IPS-18a (cell line): ENCODE data around the gene MICAL2.

Experiments
- H3K27ac ChIP-seq: one replicate; pipeline ENCODE4 v1.5.1; 2013; ENCODE audit warnings: low read length
- H3K27me3 ChIP-seq: one replicate; pipeline ENCODE4 v1.6.1; 2013; ENCODE audit warnings: mild to moderate bottlenecking, low read length; ENCODE audit not compliant: control insufficient read depth, insufficient read depth
- H3K36me3 ChIP-seq: one replicate; pipeline ENCODE4 v1.6.1; 2013; ENCODE audit warnings: low read depth, low read length; ENCODE audit not compliant: control insufficient read depth
- H3K4me1 ChIP-seq: one replicate; pipeline ENCODE4 v1.6.1; 2013; ENCODE audit warnings: low read depth, low read length; ENCODE audit not compliant: control insufficient read depth
- H3K4me3 ChIP-seq: one replicate; pipeline ENCODE4 v1.5.1; 2013; ENCODE audit warnings: low read length
- H3K9ac ChIP-seq: one replicate; pipeline ENCODE4 v1.6.1; 2013; ENCODE audit warnings: mild to moderate bottlenecking, low read length, moderate library complexity
- H3K9me3 ChIP-seq: one replicate; pipeline ENCODE4 v1.6.1; 2013; ENCODE audit warnings: low read depth, low read length; ENCODE audit not compliant: control insufficient read depth

MICAL2 gene

DNA sequence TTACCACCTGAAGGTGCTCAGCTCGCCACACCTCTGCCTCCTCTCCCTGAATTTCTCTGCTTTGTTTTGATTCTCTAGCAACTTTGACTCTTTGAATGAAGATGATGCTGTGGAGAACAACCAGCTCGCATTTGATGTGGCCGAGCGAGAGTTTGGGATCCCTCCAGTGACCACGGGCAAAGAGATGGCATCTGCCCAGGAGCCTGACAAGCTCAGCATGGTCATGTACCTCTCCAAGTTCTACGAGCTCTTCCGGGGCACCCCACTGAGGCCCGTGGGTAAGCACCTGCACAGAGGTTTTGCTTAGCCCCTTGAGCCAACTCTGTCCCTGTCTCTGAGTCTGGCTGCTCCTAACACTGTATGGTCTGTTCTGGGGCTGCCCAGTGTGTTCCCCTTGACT is 115.7 kb downstream of the MICAL2 start:
- Histone ChIP-seq H3K4me1 (no peaks in the 10 kb centered on the region), H3K4me3 (no peak overlapping the region), H3K27me3 (no peaks in the 10 kb centered on the region), H3K36me3 (no peaks in the 10 kb centered on the region), H3K27ac (no peak overlapping the region), H3K9me3 (no peaks in the 10 kb centered on the region), H3K9ac (no peak overlapping the region)

DNA sequence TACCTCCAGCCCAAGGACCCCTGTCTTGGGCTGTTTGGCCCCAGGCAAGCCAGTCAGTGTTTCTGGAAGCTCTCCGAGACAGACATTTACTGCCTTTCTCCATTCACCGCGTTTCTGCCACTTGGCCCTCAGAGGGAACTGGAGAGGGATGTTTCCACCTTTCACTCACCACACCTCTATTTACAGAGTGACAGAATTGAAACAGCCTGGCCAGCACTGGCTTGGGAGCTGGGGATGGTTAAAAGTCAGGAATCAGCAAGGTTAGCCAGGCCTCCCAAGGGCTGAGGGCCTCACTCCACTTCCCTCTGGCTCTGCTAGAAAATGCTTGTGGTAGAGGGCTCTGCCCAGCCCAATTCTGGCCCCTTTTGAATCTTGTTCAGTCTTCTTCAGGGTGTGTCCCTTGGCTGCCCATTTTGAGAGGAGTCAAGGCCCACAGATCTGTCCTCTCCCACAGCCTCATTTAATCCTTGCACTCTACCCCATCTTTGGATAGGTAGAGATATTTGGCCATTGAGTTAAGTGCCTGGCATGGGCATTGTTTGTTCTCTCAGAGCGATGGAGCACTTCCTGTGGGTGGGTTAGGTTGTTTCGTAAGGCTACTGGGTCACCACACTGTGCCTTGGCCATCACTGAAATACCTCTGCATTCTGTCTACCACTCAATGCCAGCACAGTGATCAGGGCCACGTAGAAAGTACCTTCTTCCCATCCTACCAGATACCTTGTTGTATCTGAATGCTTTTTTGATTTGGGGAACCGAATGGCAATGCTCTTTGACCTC is 119.2 kb downstream of the MICAL2 start:
- H3K27me3 ChIP-seq, result no peaks in the 10 kb centered on the region
- H3K4me3 ChIP-seq, result no peak overlapping the region
- H3K9me3 ChIP-seq, result no peaks in the 10 kb centered on the region
- H3K4me1 ChIP-seq, result no peaks in the 10 kb centered on the region
- H3K9ac ChIP-seq, result no peak overlapping the region
- H3K27ac ChIP-seq, result no peak overlapping the region
- H3K36me3 ChIP-seq, result no peaks in the 10 kb centered on the region

DNA sequence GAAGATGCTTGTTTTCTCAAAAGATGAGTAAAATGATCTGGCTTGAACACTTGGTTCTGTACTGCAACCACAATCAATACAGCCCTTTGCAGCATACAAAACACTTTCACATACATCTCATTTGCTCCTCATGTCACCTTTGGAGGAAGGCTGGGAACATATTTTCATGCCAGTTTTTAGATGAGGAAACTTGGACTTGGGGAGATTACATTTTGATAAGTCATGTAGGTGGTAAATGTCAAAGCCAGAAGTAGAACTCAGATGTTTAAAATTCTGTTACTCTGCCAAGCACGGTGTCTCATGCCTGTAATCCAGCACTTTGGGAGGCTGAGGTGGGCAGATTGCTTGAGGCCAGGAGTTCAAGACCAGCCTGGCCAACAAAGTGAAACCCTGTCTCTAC is 121.8 kb downstream of the MICAL2 start:
- Histone ChIP-seq H3K27me3 (no peaks in the 10 kb centered on the region), H3K9ac (no peak overlapping the region), H3K36me3 (no peaks in the 10 kb centered on the region), H3K4me1 (no peaks in the 10 kb centered on the region), H3K27ac (no peak overlapping the region), H3K4me3 (no peak overlapping the region), H3K9me3 (no peaks in the 10 kb centered on the region)

DNA sequence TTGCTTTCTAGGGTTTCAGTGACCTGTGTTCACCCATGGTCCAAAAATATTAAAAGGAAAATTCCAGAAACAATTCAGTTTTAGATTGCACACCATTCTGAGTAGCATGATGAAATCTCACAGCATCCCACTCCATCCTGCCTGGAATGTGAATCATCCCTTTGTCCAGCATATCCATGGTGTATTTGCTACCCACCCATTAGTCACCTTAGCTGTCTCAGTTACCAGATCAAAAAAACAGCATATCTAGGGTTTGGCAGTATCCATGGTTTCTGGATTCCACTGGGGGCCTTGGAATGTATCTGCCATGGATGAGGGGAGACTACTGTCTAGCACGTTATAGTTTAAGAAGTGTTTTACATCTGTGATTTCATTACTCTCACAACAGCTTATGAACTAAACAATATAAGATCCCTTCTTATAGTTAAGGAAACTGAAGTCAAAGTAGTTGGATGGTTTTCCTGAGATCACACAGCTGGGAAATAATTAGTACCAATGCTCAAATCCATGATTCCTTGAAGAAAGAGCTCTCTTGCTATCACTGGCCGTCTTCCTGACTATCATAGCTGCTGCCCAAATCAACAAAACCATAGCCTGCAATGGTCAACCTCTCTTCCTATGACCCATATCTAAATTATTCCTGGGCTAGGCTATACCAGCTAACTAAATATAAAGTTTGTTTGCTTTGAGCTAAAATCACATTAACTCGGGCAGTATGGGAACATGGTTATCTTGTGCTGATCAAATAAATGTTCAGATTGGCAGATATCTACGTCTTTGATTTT is 122.6 kb downstream of the MICAL2 start:
- Histone ChIP-seq H3K27me3 (no peaks in the 10 kb centered on the region), H3K36me3 (no peaks in the 10 kb centered on the region), H3K27ac (no peak overlapping the region), H3K4me1 (no peaks in the 10 kb centered on the region), H3K9ac (no peak overlapping the region), H3K9me3 (no peaks in the 10 kb centered on the region), H3K4me3 (no peak overlapping the region)

DNA sequence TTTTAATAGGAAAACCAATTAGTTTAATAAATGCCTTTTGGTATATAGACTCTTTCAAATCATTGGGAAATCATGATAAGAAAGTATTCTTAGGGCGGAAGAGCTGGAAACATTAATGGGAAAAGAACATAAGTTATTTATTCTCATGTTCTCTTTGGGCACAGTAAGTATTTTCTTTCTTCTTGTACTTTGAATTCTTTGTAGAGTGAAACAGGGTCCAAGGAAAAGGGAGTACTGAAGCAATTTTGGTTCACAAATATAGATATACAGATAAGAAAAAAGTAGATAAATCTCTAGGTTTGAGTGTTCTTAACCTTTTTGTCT is 123.2 kb downstream of the MICAL2 start:
- Histone ChIP-seq H3K27me3 (no peaks in the 10 kb centered on the region), H3K9me3 (no peaks in the 10 kb centered on the region), H3K9ac (no peak overlapping the region), H3K36me3 (no peaks in the 10 kb centered on the region), H3K4me3 (no peak overlapping the region), H3K4me1 (no peaks in the 10 kb centered on the region), H3K27ac (no peak overlapping the region)

DNA sequence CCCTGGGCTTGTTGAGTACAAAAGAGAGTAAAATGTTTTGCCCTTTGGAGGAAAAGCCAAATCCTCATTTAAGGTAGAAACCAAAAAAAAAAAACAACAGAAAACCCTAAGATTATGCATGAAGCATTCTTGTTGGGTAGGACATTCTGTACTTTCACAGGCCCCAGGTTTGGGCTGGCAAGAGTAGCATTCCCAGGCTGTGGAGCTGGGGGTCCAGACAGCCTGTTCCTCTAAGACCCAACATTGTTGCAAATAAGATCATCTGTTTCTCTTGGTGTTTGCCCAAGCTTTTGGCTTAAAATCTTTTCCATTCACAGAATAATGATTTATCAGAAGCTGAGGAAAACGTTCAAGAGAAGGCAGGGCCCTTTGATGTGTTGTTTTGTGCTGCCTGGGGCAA is 123.8 kb downstream of the MICAL2 start:
- Histone ChIP-seq H3K27ac (no peak overlapping the region), H3K9ac (no peak overlapping the region), H3K9me3 (no peaks in the 10 kb centered on the region), H3K4me3 (no peak overlapping the region), H3K36me3 (no peaks in the 10 kb centered on the region), H3K27me3 (no peaks in the 10 kb centered on the region), H3K4me1 (no peaks in the 10 kb centered on the region)

DNA sequence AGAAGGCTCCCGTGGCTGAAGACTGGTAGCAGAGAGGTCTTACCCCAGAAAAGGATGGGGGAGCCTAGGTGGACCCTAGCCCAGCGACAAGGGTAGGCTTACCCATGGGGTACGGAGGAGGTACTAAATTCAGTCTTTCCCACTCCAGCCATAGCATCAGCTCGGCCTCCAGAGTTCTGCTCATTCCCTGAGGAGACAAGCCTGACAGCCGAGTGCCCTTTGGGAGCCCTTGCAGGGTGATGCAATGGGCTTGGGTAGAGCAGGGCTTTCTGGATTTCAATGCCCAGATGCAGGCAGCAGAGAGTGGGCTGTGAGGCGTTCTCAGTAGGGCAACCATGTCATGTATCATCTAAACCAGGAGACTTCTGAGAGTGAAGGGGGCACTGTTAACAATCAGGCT is 124.7 kb downstream of the MICAL2 start:
- Histone ChIP-seq H3K9me3 (no peaks in the 10 kb centered on the region), H3K36me3 (no peaks in the 10 kb centered on the region), H3K9ac (no peak overlapping the region), H3K4me1 (no peaks in the 10 kb centered on the region), H3K27ac (no peak overlapping the region), H3K27me3 (no peaks in the 10 kb centered on the region), H3K4me3 (no peak overlapping the region)

DNA sequence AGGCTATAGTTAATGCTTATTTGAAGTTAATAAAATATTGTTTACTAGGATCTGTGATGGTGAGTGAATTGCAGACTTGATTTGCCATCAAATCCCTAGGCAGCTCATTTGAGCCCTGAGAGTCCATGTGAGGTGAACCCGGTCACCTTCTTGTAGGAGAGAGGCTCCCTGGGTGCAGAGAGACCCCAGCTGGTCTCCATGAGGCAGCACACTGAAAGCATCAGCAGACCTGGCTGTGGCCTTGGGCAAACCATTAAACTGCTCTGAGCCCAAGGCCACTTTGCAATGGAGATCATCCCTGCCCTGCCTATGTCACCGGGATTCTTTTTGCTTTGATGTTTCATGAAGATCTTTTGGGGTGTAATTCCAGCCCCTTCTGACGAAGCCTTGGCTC is 125.2 kb downstream of the MICAL2 start:
- no peaks in the 10 kb centered on the region for H3K27me3 ChIP-seq
- H3K4me3 ChIP-seq, result no peak overlapping the region
- no peak overlapping the region for H3K9ac ChIP-seq
- no peaks in the 10 kb centered on the region for H3K9me3 ChIP-seq
- no peaks in the 10 kb centered on the region for H3K4me1 ChIP-seq
- H3K27ac ChIP-seq, result no peak overlapping the region
- H3K36me3 ChIP-seq, result no peaks in the 10 kb centered on the region

DNA sequence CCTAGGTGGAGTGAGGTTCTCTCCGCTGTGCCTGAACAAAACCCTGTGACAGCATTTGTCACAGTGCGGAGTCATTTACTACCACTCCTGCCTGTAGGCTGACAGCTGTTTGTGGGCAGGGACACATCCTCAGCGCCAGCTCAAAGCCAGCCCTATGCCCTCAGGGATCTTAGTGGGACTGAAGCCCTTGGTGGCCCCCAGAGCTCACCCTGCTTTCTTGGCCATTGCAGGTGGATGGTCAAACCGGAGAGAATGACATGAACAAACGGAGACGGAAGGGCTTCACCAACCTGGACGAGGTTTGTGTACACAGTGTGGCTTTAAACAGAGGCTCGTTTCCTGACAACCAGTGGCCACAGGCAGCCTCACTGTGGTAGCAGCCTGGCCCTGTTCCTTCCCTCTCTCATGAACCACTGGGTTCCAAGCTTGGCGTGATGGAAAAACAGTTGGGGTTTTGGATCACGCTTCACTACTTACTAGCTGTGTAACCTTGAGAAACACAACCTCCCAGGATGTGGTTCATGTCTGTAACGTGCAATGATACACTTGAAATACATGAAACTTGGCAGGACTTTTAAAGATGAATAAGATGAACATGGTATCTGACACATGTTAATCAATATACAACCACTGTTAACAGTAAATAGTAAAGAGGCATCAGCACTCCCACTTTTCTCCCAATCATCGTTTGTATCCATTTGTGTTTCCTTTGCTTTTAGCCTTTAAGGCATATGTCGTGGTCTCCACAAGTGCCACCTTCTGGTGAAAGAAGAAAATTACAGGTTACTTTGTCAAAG is 125.8 kb downstream of the MICAL2 start:
- H3K4me3 ChIP-seq, result no peak overlapping the region
- H3K36me3 ChIP-seq, result no peaks in the 10 kb centered on the region
- no peak overlapping the region for H3K27ac ChIP-seq
- no peaks in the 10 kb centered on the region for H3K9me3 ChIP-seq
- H3K9ac ChIP-seq, result no peak overlapping the region
- no peaks in the 10 kb centered on the region for H3K27me3 ChIP-seq
- H3K4me1 ChIP-seq, result no peaks in the 10 kb centered on the region

DNA sequence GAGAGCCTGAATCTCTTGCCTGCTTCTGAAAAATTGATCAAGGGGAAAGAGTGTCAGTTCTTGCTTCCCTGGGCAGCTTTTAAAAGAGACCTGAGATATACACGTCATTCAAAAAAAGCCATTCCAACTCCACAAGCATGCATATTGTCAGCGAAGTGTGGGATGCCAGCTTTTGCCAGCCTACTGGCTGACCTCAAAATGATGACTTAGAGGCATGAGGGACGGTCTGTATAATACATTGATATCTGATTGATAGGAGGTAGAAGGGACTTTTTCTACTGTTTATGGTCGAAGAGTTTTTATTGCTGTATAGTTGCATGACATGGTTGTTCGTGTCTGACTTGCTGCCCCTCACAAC is 126.3 kb downstream of the MICAL2 start:
- Histone ChIP-seq H3K27me3 (no peaks in the 10 kb centered on the region), H3K4me3 (no peak overlapping the region), H3K27ac (no peak overlapping the region), H3K9me3 (no peaks in the 10 kb centered on the region), H3K9ac (no peak overlapping the region), H3K4me1 (no peaks in the 10 kb centered on the region), H3K36me3 (no peaks in the 10 kb centered on the region)

DNA sequence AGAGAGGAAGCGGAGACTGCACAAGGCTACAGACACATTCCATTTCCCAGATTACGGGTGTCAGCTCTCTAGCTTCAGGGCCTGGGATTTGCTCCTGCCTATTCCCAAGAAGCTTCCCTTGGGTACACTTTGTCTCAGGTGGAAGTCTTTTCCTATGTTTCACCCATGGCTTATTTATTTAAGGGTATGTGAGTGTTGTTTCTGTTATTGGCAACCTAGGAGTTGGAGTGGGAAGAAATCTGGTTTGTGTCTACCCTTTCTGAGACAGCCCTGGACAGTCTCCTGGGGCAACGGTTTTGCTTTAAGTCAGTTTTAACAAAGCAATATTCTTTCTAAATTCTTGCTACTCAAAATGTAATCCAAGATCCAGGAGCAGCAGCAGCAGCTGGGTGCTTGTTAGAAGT is 127.0 kb downstream of the MICAL2 start:
- H3K4me1 ChIP-seq, result peaks cover 3% of the 10 kb centered on the region
- H3K27ac ChIP-seq, result no peak overlapping the region
- no peak overlapping the region for H3K9ac ChIP-seq
- H3K36me3 ChIP-seq, result no peaks in the 10 kb centered on the region
- no peaks in the 10 kb centered on the region for H3K27me3 ChIP-seq
- H3K4me3 ChIP-seq, result no peak overlapping the region
- H3K9me3 ChIP-seq, result no peaks in the 10 kb centered on the region
